ENCODE results near the gene TNN.
"Not testable (repeated sequence)": the region's sequence is repeated elsewhere in the genome, so short reads cannot be mapped to it uniquely, and the experiment has no call there.

The TNN gene

GRCh38 chr1:175070818-175071217, 3.2 kb downstream of the TNN start:
- no peak for DNase-seq (ENCODE audit: low read depth)

GRCh38 chr1:175071276-175071943, 3.8 kb downstream of the TNN start:
- no peak for DNase-seq (ENCODE audit: low read depth)

DNA sequence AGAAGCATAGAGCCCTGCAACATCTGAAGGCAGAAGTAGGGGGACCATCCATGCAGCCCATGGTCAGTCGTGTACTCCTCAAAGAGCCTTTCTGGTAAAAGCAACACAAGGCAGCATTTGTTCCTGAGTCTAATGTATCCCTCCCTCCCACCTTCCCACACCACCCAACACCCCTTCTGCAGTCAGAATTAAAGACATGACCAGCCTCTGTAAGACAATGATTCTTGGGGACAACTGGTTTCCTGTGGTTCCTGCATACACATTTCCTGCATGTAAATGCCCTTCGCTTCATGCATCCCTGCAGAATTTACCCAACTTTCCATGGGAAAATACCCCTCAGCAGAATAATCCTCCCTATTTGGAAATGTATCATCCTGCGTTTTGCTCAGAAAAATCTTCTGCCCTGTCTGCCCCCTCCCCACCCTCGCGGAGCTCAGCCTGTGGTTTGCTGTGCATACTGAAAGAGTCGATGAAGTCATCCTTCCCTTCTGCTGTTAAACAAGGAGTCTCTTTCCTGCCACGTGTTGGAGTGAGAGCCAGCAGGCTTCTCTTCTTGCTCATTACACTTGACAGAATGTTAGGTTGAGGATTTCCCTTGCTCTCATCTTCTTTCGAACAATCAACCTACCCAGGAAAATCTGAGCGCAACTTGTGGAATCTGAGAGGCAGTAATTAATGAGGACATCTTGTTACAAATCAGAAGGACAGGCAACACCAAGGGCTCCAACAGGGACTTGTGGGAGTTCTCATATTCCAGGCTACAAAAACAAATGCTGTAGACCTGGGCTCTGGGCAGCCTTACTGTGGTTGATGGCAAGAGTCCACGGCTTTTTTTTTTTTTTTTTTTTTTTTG, 4.7 kb downstream of the TNN start:
- DNase-seq (ENCODE audit: low read depth) = peak; percentile 1

GRCh38 chr1:175073061-175073460, 5.4 kb downstream of the TNN start:
- DNase-seq (ENCODE audit: low read depth) = no peak

- DNase-seq (ENCODE audit: low read depth) = no peak
Measured at GRCh38 chr1:175073633-175074032, 6.0 kb downstream of the TNN start.

- no peak for DNase-seq (ENCODE audit: low read depth)
Measured at GRCh38 chr1:175075572-175076568, 8.2 kb downstream of the TNN start.

DNA sequence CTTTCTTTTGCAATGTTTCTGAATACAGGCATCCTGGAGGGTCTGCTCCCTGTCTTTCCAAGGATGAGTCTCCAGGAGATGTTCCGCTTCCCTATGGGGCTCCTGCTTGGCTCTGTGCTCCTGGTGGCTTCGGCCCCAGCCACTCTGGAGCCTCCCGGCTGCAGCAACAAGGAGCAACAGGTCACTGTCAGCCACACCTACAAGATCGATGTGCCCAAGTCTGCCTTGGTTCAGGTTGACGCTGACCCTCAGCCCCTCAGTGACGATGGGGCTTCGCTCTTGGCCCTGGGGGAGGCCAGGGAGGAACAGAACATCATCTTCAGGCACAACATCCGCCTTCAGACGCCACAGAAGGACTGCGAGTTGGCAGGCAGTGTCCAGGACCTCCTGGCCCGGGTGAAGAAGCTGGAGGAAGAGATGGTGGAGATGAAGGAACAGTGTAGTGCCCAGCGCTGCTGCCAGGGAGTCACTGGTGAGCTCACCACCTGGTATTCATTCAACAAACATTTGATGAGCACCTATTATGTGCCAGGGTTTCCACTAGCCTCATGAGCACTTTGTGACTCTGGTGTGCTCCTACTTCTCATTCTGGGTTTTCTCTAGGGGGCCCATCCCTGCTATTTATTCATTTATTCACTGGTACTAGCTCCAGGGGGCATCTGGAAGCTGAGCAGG, 9.9 kb downstream of the TNN start:
- DNase-seq (ENCODE audit: low read depth) = no peak

DNA sequence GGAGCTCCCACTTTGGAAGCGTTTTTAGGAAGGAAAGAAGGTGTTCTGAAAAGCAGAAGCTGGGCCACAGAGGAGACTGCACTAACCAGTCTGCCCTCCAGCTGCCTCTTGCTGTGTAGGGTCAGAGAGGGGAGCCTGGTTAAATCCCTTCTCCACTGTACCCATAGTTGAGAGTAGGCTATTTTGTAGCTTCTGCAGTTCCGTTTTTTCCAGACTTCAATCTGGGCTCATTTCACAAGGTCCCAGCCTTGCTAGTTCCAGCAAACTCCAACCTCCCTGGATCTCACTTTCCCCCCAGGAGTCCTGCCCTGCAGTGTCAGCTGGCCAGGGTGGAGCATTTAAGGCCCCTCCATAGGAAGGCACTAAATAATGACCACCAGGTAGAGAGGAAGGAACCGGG, 11.0 kb downstream of the TNN start:
- DNase-seq (ENCODE audit: low read depth) = no peak

DNA sequence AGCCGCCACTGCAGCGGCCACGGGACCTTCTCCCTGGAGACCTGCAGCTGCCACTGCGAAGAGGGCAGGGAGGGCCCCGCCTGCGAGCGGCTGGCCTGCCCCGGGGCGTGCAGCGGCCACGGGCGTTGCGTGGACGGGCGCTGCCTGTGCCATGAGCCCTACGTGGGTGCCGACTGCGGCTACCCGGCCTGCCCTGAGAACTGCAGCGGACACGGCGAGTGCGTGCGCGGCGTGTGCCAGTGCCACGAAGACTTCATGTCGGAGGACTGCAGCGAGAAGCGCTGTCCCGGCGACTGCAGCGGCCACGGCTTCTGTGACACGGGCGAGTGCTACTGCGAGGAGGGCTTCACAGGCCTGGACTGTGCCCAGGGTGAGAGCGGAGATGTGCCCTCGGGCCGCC, 11.7 kb downstream of the TNN start:
- DNase-seq (ENCODE audit: low read depth) = no peak

- no peak for DNase-seq (ENCODE audit: low read depth)
Measured at GRCh38 chr1:175080030-175080429, 12.4 kb downstream of the TNN start.

DNA sequence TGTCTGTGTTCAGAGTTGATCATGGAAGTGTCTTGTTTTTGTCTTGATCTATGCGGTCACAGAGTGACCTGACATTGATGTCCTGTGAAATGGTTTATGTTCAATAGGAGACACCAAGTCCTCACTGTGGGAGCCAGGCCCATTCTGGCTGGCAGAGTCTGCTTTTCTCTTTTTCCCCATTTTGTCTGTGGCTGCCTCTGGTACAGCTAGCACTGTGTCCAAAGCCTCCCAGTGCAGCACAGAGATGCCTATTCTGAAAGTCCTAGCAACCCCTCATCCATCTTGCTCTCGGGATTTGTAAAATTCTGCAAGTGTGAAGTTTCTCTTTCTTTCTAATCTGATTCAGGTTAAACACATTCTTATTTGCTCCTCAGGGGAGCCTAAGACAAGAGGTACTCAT, 14.3 kb downstream of the TNN start:
- no peak for DNase-seq (ENCODE audit: low read depth)

- no peak for DNase-seq (ENCODE audit: low read depth)
Measured at GRCh38 chr1:175088525-175088951, 20.9 kb downstream of the TNN start.

GRCh38 chr1:175089136-175089718, 21.6 kb downstream of the TNN start:
- DNase-seq (ENCODE audit: low read depth) = no peak

DNA sequence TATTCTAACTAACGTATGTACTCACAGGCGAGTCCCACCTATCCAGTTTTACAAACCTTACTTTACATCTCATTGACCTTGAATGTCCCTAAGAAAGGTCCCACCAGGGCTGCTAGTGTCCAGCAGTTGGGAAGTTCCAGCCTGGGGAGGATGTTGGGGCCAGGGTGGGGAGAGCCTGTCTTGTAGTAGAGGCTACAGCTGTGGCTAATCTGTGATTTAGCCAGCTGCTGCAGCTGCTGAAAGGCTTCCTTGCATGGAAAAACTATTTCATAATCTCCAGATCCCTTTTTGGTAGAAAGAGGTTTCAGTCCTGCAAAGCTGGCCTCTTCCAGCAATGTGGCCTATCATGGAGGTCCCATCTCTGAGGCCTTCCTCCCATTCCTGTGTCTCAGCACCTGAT, 23.1 kb downstream of the TNN start:
- no peak for DNase-seq (ENCODE audit: low read depth)

GRCh38 chr1:175094626-175095025, 27.0 kb downstream of the TNN start:
- DNase-seq (ENCODE audit: low read depth) = no peak

GRCh38 chr1:175095069-175095468, 27.4 kb downstream of the TNN start:
- no peak for DNase-seq (ENCODE audit: low read depth)

DNA sequence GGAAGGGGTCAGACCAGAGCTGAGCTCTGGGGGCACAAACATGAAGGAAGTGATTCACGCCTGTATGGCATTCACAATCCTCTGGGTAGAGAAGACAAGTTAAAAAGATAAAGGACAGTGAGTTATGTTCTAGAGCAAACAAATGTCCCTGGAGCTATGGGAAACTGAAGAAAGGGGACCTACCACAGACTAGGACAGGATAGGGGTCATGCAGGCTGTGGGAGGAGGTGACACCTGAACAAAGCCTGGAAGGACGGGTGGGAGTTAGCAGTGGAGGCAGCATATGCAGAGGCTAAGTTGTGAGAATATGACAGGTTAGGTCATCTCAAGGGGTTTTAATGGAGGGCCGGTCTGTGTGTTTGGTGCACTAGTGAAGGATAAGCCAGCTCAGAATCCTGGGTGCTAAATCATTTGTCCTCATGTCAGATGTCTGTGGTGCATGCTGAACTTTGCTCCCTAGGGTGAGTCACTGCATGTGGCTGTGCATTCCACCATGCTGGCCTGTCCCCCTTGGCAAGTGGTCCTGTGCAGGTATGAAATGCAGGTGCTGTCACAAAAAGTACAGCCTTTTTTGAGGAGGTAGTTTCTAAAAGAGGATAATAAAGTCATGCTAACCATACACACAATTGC, 28.5 kb downstream of the TNN start:
- no peak for DNase-seq (ENCODE audit: low read depth)

GRCh38 chr1:175097361-175097760, 29.7 kb downstream of the TNN start:
- no peak for DNase-seq (ENCODE audit: low read depth)

DNA sequence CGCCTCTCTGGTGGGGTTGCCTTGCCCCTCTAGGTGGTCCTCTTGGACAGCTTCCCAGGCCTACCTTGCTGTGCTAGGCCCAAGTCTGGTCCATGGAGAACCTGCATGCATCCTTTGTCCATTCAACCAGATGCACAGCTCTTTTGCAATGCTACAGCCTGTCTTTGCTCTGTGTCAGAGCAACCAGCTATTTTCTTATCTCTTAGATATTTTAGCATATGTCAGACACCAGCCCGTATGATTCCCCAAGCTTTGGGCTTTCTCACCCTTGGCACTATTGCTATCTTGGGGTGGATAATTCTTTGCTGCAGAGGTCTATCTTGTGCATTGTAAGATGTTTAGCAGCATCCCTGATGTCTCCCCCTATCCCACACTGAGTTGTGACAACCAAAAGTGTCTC, 32.3 kb downstream of the TNN start:
- no peak for DNase-seq (ENCODE audit: low read depth)

- not testable (repeated sequence) for DNase-seq (ENCODE audit: low read depth)
Measured at GRCh38 chr1:175102166-175102565, 34.5 kb downstream of the TNN start.

DNA sequence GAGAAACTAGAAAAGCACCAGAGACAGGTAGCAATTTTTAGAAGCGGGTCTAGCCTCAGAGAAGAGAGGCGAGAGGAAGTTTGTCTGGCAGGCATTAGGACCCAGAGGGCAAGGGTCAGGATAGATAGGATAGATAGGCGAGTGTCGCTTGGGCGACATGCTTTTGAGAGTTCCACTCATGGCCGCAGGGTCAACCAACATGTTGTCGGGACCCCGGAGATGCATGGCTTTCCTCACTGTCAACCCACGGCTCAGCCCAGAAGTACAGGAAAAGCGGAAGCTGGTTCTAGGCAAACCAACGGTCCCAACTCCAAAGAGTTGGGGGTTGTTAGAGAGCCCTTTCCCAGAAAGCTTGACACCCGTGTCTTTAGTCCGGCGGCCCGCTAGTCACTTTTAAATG, 38.9 kb downstream of the TNN start:
- not testable (repeated sequence) for DNase-seq (ENCODE audit: low read depth)

All from stimulated activated CD8-positive, alpha-beta memory T cell treated with anti-CD3 and anti-CD28 coated beads, Interleukin-4, amount 100 ng/mL, for 24 hours (primary cell).